IMR-90 (cell line): ENCODE data around the gene C19orf47. TPM values are rescaled to one million over a fixed set of nuclear protein-coding genes. Genes with fewer than 3 reads are reported as not detected.

Source experiments
- ATAC-seq: fragments of 200-7000 bp; cut with Tn5 transposase; 2 replicates; pipeline ENCODE4 v1.9.1; 2020; ENCODE audit warnings: low read depth, mild to moderate bottlenecking, moderate library complexity
- BruUV-seq: library from RNA; stranded (reverse); fragments of 400-500 nt; replicated peaks from 2 replicates; lab custom pipeline; 2021; lab: Mats Ljungman, UMichigan
- CTCF ChIA-PET: fragments of 300-600 bp; formaldehyde crosslinking; extraction: SDS; loops from one replicate; lab custom pipeline; 2021; ENCODE audit warnings: antibody characterized with exemption; lab: Yijun Ruan, JAX
- POLR2A ChIA-PET: fragments of 300-600 bp; sonication (Branson Sonifier 250); formaldehyde crosslinking; loops from one replicate; lab custom pipeline; 2022; ENCODE audit warnings: antibody characterized with exemption; ENCODE audit not compliant: unreplicated experiment; lab: Charles Lee
- DNase-seq: peaks from one replicate; pipeline ENCODE4 v3.0.0; 2013
- H2AFZ ChIP-seq: replicated peaks from 2 replicates; pipeline ENCODE3; 2013; ENCODE audit warnings: low read length, mild to moderate bottlenecking; ENCODE audit not compliant: poor library complexity
- H2AK5ac ChIP-seq: 2 replicates; pipeline ENCODE4 v1.6.1; 2013; ENCODE audit warnings: low read depth, low read length, inconsistent platforms
- H2AK9ac ChIP-seq: replicated peaks from 2 replicates; pipeline ENCODE3; 2013; ENCODE audit warnings: mild to moderate bottlenecking, low read depth, low read length, moderate library complexity; ENCODE audit not compliant: poor library complexity
- H2BK120ac ChIP-seq: 2 replicates; pipeline ENCODE4 v1.6.1; 2013; ENCODE audit warnings: low read depth, low read length, inconsistent platforms
- H2BK15ac ChIP-seq: 3 replicates; pipeline ENCODE4 v1.6.1; 2013; ENCODE audit warnings: low read depth, low read length, inconsistent platforms
- H2BK20ac ChIP-seq: 2 replicates; pipeline ENCODE4 v1.6.1; 2013; ENCODE audit warnings: low read depth, mild to moderate bottlenecking, inconsistent platforms, low read length, moderate library complexity
- H2BK5ac ChIP-seq: 2 replicates; pipeline ENCODE4 v1.6.1; 2013; ENCODE audit warnings: mild to moderate bottlenecking, low read depth, low read length, inconsistent platforms; ENCODE audit not compliant: poor library complexity, severe bottlenecking
- H3K14ac ChIP-seq: replicated peaks from 2 replicates; pipeline ENCODE4 v1.6.1; 2013; ENCODE audit warnings: low read depth, low read length, inconsistent platforms
- H3K18ac ChIP-seq: 2 replicates; pipeline ENCODE4 v1.6.1; 2013; ENCODE audit warnings: low read depth, low read length, control low read depth
- H3K23ac ChIP-seq: 2 replicates; pipeline ENCODE4 v1.6.1; 2013; ENCODE audit warnings: low read depth, low read length, inconsistent platforms
- H3K27ac ChIP-seq: 2 replicates; pipeline ENCODE4 v1.5.1; 2013; ENCODE audit warnings: mild to moderate bottlenecking, control low read depth, low read length; ENCODE audit not compliant: insufficient read depth
- H3K27me3 ChIP-seq: 2 replicates; pipeline ENCODE4 v1.6.1; 2013; ENCODE audit warnings: low read length; ENCODE audit not compliant: control insufficient read depth, insufficient read depth
- H3K36me3 ChIP-seq: 2 replicates; pipeline ENCODE4 v1.6.1; 2013; ENCODE audit warnings: low read length, mixed read lengths; ENCODE audit not compliant: control insufficient read depth, insufficient read depth
- H3K4ac ChIP-seq: 2 replicates; pipeline ENCODE4 v1.6.1; 2013; ENCODE audit warnings: low read depth, low read length, inconsistent platforms
- H3K4me1 ChIP-seq: 2 replicates; pipeline ENCODE4 v1.6.1; 2013; ENCODE audit warnings: low read length, mixed read lengths; ENCODE audit not compliant: control insufficient read depth, insufficient read depth
- H3K4me2 ChIP-seq: 2 replicates; pipeline ENCODE4 v1.6.1; 2013; ENCODE audit warnings: low read depth, mild to moderate bottlenecking, control low read depth, low read length, moderate library complexity
- H3K4me3 ChIP-seq: 2 replicates; pipeline ENCODE4 v1.5.1; 2013; ENCODE audit warnings: low read depth, mild to moderate bottlenecking, control low read depth, low read length, moderate library complexity; ENCODE audit not compliant: insufficient read depth
- H3K56ac ChIP-seq: 2 replicates; pipeline ENCODE4 v1.6.1; 2013; ENCODE audit warnings: low read length, inconsistent platforms; ENCODE audit not compliant: insufficient read depth; ENCODE audit errors: extremely low read depth
- H3K79me1 ChIP-seq, 2 experiments: 2 replicates each; pipeline ENCODE4 v1.6.1; 2013; ENCODE audit warnings: low read length in 2 of 2, inconsistent platforms in 1 of 2, low read depth in 1 of 2
- H3K9ac ChIP-seq: 2 replicates; pipeline ENCODE4 v1.6.1; 2013; ENCODE audit warnings: low read depth, low read length, control low read depth
- H3K9me1 ChIP-seq: 2 replicates; pipeline ENCODE4 v1.6.1; 2013; ENCODE audit warnings: low read length, inconsistent platforms; ENCODE audit not compliant: insufficient read depth
- H3K9me3 ChIP-seq: 2 replicates; pipeline ENCODE4 v1.6.1; 2013; ENCODE audit warnings: low read length; ENCODE audit not compliant: control insufficient read depth, insufficient read depth
- H4K20me1 ChIP-seq: 2 replicates; pipeline ENCODE4 v1.6.1; 2013; ENCODE audit warnings: low read length, inconsistent platforms; ENCODE audit not compliant: insufficient read depth
- H4K5ac ChIP-seq: 2 replicates; pipeline ENCODE4 v1.6.1; 2013; ENCODE audit warnings: mild to moderate bottlenecking, low read depth, low read length, control low read depth
- H4K8ac ChIP-seq, 2 experiments: 2 replicates each; pipeline ENCODE4 v1.6.1; 2013; ENCODE audit warnings: low read depth in 2 of 2, low read length in 2 of 2, control low read depth in 1 of 2, inconsistent platforms in 1 of 2
- H4K91ac ChIP-seq: 2 replicates; pipeline ENCODE4 v1.6.1; 2013; ENCODE audit warnings: low read depth, low read length, inconsistent platforms; ENCODE audit not compliant: insufficient read depth
- BHLHE40 ChIP-seq: fragments of 150-350 bp; IDR thresholded peaks from 2 replicates; pipeline ENCODE4 v1.6.1; 2016; ENCODE audit warnings: mild to moderate bottlenecking, low read depth, low read length
- CEBPB ChIP-seq: IDR thresholded peaks from 2 replicates; pipeline ENCODE4 v1.6.1; 2012; ENCODE audit warnings: low read depth, low read length, improper control_type of control experiment
- CHD1 ChIP-seq: IDR thresholded peaks from 2 replicates; pipeline ENCODE4 v1.6.1; 2012; ENCODE audit warnings: low read depth, low read length, improper control_type of control experiment
- FOS ChIP-seq: fragments of 150-350 bp; IDR thresholded peaks from 2 replicates; pipeline ENCODE4 v1.6.1; 2016; ENCODE audit warnings: low read depth, low read length
- MXI1 ChIP-seq: IDR thresholded peaks from 2 replicates; pipeline ENCODE4 v1.6.1; 2012; ENCODE audit warnings: low read depth, mild to moderate bottlenecking, low read length, moderate library complexity, borderline replicate concordance
- NFE2L2 ChIP-seq: fragments of 150-350 bp; IDR thresholded peaks from 2 replicates; pipeline ENCODE4 v1.6.1; 2016; ENCODE audit warnings: low read depth, mild to moderate bottlenecking, low read length
- RAD21 ChIP-seq: IDR thresholded peaks from 2 replicates; pipeline ENCODE4 v1.6.1; 2012; ENCODE audit warnings: low read length, improper control_type of control experiment
- RCOR1 ChIP-seq: IDR thresholded peaks from 2 replicates; pipeline ENCODE4 v1.6.1; 2012; ENCODE audit warnings: mild to moderate bottlenecking, low read length, improper control_type of control experiment; ENCODE audit not compliant: insufficient replicate concordance
- RFX5 ChIP-seq: IDR thresholded peaks from 2 replicates; pipeline ENCODE4 v1.8.0; 2012; ENCODE audit warnings: low read depth, mild to moderate bottlenecking, low read length, moderate library complexity
- SMC3 ChIP-seq: fragments of 150-350 bp; IDR thresholded peaks from 2 replicates; pipeline ENCODE4 v1.6.1; 2016; ENCODE audit warnings: low read depth, mild to moderate bottlenecking, antibody characterized with exemption, low read length, moderate library complexity
- WGBS, 2 experiments: methylation state at CpG; one replicate each; pipeline versions ENCODE4 v1.1.5 to v1.1.7; 2013; ENCODE audit warnings: missing lambda C conversion rate in 2 of 2; ENCODE audit not compliant: insufficient read length in 1 of 2; ENCODE audit errors: extremely low coverage in 2 of 2; 5-methylcytosine and 5-hydroxymethylcytosine counted together
- dilution Hi-C: fragments of 300-500 bp; cut with HindIII; formaldehyde crosslinking; loops from one replicate; pipeline ENCODE4 v1.14.3; 2018; ENCODE audit warnings: low sequenced_read_pairs; ENCODE audit not compliant: unreplicated experiment
- in situ Hi-C: fragments of 300-500 bp; cut with MboI; formaldehyde crosslinking; loops from 3 replicates; pipeline ENCODE4 v1.14.3; 2019; ENCODE audit warnings: low sequenced_read_pairs, inconsistent platforms, mixed read lengths
- intact Hi-C: fragments of 100-400 bp; cut with micrococcal nuclease; formaldehyde crosslinking; loops from 2 replicates; pipeline ENCODE4 v1.10.0; 2022
- polyA plus RNA-seq, 3 experiments: library from polyadenylated mRNA; depleted of rRNA; stranded (reverse); fragments of >200 nt; gene quantifications; 2 replicates each; pipeline ENCODE4 v1.2.3, GENCODE V29; 2012; ENCODE audit warnings: low replicate concordance in 1 of 3
- total RNA-seq: library from RNA; depleted of rRNA; stranded (reverse); fragments of >200 nt; gene quantifications from 2 replicates; pipeline ENCODE4 v1.2.3, GENCODE V29; 2012
- TF ChIP-seq, protein P1 (sequence below): fragments of 150-350 bp; IDR thresholded peaks from 2 replicates; pipeline ENCODE4 v1.6.1; 2017; ENCODE audit warnings: mild to moderate bottlenecking, antibody characterized with exemption, low read length, low read depth
- TF ChIP-seq, protein P2 (sequence below): fragments of 150-350 bp; IDR thresholded peaks from 2 replicates; pipeline ENCODE4 v1.6.1; 2016; ENCODE audit warnings: low read depth, mild to moderate bottlenecking, low read length, moderate library complexity, borderline replicate concordance
- TF ChIP-seq, protein P3 (sequence below): conservative IDR thresholded peaks from 2 replicates; pipeline ENCODE4 v1.5.1; 2012; ENCODE audit warnings: mild to moderate bottlenecking, low read depth, low read length, improper control_type of control experiment

C19orf47 gene
- total and polyA plus RNA-seq, 2 of the 4 experiments (the other 2 are of a cell fraction) = 3.6 to 16.3 TPM

DNA sequence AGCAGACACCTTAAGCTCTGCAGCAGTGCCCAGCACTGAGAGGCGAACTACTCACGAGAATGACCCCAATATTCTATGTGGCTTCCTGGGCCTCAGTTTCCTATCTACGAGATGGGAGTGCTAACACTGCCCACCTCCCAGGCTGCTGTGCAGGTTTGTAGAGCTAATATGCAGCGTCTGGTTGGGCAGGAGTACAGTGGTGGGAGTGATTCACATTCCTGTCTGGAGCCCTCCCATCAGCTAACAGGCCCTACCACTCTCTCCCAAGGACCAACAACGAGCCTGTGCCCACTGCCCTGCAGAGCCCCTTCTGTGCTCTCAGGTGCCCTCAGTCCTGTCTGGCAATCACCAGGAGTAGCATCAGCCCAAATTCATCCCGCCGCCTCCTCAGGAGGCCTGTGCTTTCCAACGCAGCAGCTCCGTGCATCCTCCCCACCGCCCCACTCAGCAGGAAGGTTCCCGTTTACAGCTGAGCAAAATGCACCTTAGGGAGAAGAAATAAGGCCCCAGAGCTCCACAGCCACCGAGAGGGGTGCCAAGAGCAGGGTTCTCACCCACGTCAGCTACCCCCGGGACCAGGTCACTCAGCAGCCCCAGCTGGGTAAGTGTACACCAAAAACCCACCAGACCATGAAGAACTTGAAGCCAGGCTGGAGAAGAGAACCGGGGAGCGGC lies 69.7 kb downstream of the C19orf47 start:
- Histone ChIP-seq H3K4me3 (no peak overlapping the region), H3K18ac (no peak overlapping the region), H4K91ac (no peak overlapping the region), H3K79me1 (peaks cover 31 to 96% of the 10 kb centered on the region in 2 experiments; a peak in 3 of 4 replicates), H3K4ac (no peak overlapping the region), H3K27ac (no peak overlapping the region), H3K56ac (no peak overlapping the region), H4K5ac (no peak overlapping the region), H3K9ac (no peak overlapping the region), H4K8ac (no peak overlapping the region), H2BK5ac (no peak overlapping the region), H3K4me1 (peaks cover 29% of the 10 kb centered on the region), H2BK15ac (no peak overlapping the region), H3K9me3 (no peaks in the 10 kb centered on the region), H3K36me3 (no peaks in the 10 kb centered on the region), H2AFZ (no peak overlapping the region), H3K23ac (no peak overlapping the region), H2BK20ac (no peak overlapping the region), H2AK5ac (no peak overlapping the region), H3K4me2 (no peak overlapping the region), H2AK9ac (peak overlapping the region; percentile 35), H4K20me1 (peaks cover 90% of the 10 kb centered on the region), H3K27me3 (no peaks in the 10 kb centered on the region), H3K14ac (no peak overlapping the region), H2BK120ac (no peak overlapping the region), H3K9me1 (peaks cover 25% of the 10 kb centered on the region)
- ChIA-PET CTCF (no interaction called here), POLR2A (interaction anchor here (0.5 kb wide), 2 partner anchors 11 to 1300 kb away, joined by 3 read pairs; no protein-coding TSS in a partner anchor)
- intact Hi-C loops (no loop called here), in situ Hi-C loops (no loop called here), dilution Hi-C loops (no loop called here)
- WGBS, 2 experiments = 74% methylated on average over 3 of the region's 16 CpGs; no CpG with 5 or more reads in 1 of the 2 experiments
- no peak for ATAC-seq
- TF ChIP-seq MXI1 (no peak), NFE2L2 (no peak), CHD1 (no peak), BHLHE40 (no peak), RCOR1 (no peak), CEBPB (no peak), FOS (no peak), RFX5 (no peak), SMC3 (no peak), RAD21 (no peak)
- TF ChIP-seq, protein P1, sequence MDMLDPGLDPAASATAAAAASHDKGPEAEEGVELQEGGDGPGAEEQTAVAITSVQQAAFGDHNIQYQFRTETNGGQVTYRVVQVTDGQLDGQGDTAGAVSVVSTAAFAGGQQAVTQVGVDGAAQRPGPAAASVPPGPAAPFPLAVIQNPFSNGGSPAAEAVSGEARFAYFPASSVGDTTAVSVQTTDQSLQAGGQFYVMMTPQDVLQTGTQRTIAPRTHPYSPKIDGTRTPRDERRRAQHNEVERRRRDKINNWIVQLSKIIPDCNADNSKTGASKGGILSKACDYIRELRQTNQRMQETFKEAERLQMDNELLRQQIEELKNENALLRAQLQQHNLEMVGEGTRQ = no peak
- TF ChIP-seq, protein P2, sequence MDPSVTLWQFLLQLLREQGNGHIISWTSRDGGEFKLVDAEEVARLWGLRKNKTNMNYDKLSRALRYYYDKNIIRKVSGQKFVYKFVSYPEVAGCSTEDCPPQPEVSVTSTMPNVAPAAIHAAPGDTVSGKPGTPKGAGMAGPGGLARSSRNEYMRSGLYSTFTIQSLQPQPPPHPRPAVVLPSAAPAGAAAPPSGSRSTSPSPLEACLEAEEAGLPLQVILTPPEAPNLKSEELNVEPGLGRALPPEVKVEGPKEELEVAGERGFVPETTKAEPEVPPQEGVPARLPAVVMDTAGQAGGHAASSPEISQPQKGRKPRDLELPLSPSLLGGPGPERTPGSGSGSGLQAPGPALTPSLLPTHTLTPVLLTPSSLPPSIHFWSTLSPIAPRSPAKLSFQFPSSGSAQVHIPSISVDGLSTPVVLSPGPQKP = no peak
- TF ChIP-seq, protein P3, sequence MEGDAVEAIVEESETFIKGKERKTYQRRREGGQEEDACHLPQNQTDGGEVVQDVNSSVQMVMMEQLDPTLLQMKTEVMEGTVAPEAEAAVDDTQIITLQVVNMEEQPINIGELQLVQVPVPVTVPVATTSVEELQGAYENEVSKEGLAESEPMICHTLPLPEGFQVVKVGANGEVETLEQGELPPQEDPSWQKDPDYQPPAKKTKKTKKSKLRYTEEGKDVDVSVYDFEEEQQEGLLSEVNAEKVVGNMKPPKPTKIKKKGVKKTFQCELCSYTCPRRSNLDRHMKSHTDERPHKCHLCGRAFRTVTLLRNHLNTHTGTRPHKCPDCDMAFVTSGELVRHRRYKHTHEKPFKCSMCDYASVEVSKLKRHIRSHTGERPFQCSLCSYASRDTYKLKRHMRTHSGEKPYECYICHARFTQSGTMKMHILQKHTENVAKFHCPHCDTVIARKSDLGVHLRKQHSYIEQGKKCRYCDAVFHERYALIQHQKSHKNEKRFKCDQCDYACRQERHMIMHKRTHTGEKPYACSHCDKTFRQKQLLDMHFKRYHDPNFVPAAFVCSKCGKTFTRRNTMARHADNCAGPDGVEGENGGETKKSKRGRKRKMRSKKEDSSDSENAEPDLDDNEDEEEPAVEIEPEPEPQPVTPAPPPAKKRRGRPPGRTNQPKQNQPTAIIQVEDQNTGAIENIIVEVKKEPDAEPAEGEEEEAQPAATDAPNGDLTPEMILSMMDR = no peak
- DNase-seq = no peak
- BruUV-seq = no TSS peak
